ENCODE measurements around the gene PDC. TPM values are rescaled to one million over a fixed set of nuclear protein-coding genes. Genes with fewer than 3 reads are reported as not detected.

Gene PDC
- total RNA-seq: not detected in 2 replicates

GRCh38 chr1:186461014-186461413 lies at the start of gene PDC:
PDC (minus strand) TSS chr1:186461114; CDS start chr1:186449459, 11,655 bp downstream.

Other genes with a start within 250 kb of the PDC start
- gene PRG4, start 164.8 kb downstream of the PDC start, total RNA-seq: not detected in 2 replicates
- gene TPR, start 85.9 kb downstream of the PDC start, total RNA-seq: 35.1 and 36.5 TPM in 2 replicates
- 10.1 and 10.8 TPM in 2 replicates for gene ODR4, start 85.3 kb downstream of the PDC start, total RNA-seq
- gene PTGS2, start 219.3 kb upstream of the PDC start, total RNA-seq: 0.17 and 0.45 TPM in 2 replicates

All from bronchus fibroblast of lung (primary cell).